ENCODE results near the gene ATG5. TPM values are rescaled to one million over a fixed set of nuclear protein-coding genes. Genes with fewer than 3 reads are reported as not detected.

ATG5 gene
- total and polyA plus RNA-seq, 2 experiments from 2014 or later: 35.4 to 42.8 TPM

DNA sequence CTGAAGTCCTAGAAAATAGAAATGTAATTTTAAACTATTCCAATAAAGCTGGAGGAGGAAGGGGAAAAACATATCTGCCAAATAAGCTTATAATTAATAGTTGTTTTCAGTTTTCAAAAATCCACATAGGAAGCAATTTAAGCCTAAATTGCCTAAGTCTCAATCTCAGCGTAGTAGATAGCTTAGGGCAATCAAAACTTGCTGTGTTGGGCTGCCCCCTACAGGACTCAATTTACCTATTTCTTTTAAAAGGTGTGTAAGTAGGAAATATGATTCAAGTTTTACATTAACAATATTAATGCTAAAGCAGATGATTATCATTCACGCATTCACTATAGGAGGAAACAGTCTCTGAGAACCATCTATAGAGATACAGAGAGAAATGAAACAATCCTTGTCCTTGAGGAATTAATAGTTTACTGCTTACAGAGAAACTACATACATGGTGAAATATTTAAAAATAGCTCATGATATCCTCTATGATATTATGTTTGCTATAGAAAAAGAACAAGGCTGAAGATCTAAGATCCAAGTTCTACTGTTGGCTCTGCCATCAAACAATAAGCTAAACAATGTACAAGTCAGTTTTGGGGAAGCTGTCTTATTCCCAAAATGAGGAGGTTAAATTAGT, 102.1 kb downstream of the ATG5 start:
- Histone ChIP-seq H3K4me2 (no peak overlapping the region), H4K20me1 (ENCODE audit: insufficient read depth, poor library complexity, severe bottlenecking) (no peaks in the 10 kb centered on the region), H2AFZ (no peak overlapping the region), H3K4me3 (no peak overlapping the region), H3K27ac (no peak overlapping the region), H3K36me3 (replicated peaks; ENCODE audit: insufficient read depth, low read depth) (no peaks in the 10 kb centered on the region), H3K79me2 (peaks cover 12% of the 10 kb centered on the region), H3K9me3 (ENCODE audit: low read depth) (peaks cover 4% of the 10 kb centered on the region), H3K9me2 (replicated peaks; ENCODE audit: insufficient read depth) (no peaks in the 10 kb centered on the region), H3K27me3 (no peaks in the 10 kb centered on the region), H3K4me1 (ENCODE audit: insufficient read depth) (no peaks in the 10 kb centered on the region)
- 39% methylated on average over 2 of the region's 2 CpGs for WGBS (ENCODE audit: low lambda C conversion rate, missing lambda C conversion rate)
- DNase-seq (ENCODE audit: low spot score): peak; percentile 81
- TF ChIP-seq EZH2phosphoT487 (IDR thresholded peaks at IDR 0.05; ENCODE audit: low read depth, severe bottlenecking, unreplicated experiment) (no peak), CTCF (IDR thresholded peaks at IDR 0.05; ENCODE audit: poor library complexity) (peak; percentile 78)

GRCh38 chr6:106220485-106220884, 105.1 kb downstream of the ATG5 start:
- no peak overlapping the region for H3K4me3 ChIP-seq
- H3K4me1 ChIP-seq (ENCODE audit: insufficient read depth): no peaks in the 10 kb centered on the region
- DNase-seq (ENCODE audit: low spot score): no peak
- H3K9me2 ChIP-seq (replicated peaks; ENCODE audit: insufficient read depth): no peaks in the 10 kb centered on the region
- H4K20me1 ChIP-seq (ENCODE audit: insufficient read depth, poor library complexity, severe bottlenecking): no peaks in the 10 kb centered on the region
- H3K27ac ChIP-seq: no peak overlapping the region
- no peak overlapping the region for H3K4me2 ChIP-seq
- H3K79me2 ChIP-seq: peaks cover 12% of the 10 kb centered on the region
- no peaks in the 10 kb centered on the region for H3K36me3 ChIP-seq (replicated peaks; ENCODE audit: insufficient read depth, low read depth)
- H2AFZ ChIP-seq: no peak overlapping the region
- H3K27me3 ChIP-seq: no peaks in the 10 kb centered on the region
- TF ChIP-seq EZH2 (IDR thresholded peaks at IDR 0.05; ENCODE audit: borderline replicate concordance) (no peak), CTCF (IDR thresholded peaks at IDR 0.05; ENCODE audit: poor library complexity) (no peak), EZH2phosphoT487 (IDR thresholded peaks at IDR 0.05; ENCODE audit: low read depth, severe bottlenecking, unreplicated experiment) (no peak)
- no peaks in the 10 kb centered on the region for H3K9me3 ChIP-seq (ENCODE audit: low read depth)

DNA sequence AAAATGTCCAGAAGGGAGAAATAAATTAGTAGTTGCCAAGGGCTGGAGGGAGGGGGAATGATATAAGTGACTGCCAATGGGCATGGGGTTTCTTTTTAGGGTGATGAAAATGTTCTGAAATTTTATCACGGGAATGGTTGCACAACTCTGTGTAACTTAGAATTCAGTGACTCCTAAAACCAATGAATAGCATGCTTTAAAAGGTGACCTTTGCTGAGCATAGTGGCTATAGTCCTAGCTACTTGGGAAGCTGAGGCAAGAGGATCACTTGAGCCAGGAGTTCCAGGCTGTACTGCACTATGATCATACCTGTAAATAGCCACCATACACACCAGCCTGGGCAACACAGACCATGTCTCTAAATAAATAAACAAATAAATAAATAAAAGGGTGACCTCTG, 109.0 kb downstream of the ATG5 start:
- no peak overlapping the region for H3K27ac ChIP-seq
- H3K9me2 ChIP-seq (replicated peaks; ENCODE audit: insufficient read depth): no peaks in the 10 kb centered on the region
- H3K4me1 ChIP-seq (ENCODE audit: insufficient read depth): no peaks in the 10 kb centered on the region
- H3K36me3 ChIP-seq (replicated peaks; ENCODE audit: insufficient read depth, low read depth): no peaks in the 10 kb centered on the region
- H3K27me3 ChIP-seq: no peaks in the 10 kb centered on the region
- H3K79me2 ChIP-seq: peaks cover 9% of the 10 kb centered on the region
- H3K4me3 ChIP-seq: no peak overlapping the region
- no peak overlapping the region for H2AFZ ChIP-seq
- WGBS (ENCODE audit: low lambda C conversion rate, missing lambda C conversion rate): 100% methylated on average over 1 of the region's 1 CpG
- H3K4me2 ChIP-seq: no peak overlapping the region
- TF ChIP-seq CTCF (IDR thresholded peaks at IDR 0.05; ENCODE audit: poor library complexity) (no peak), EZH2phosphoT487 (IDR thresholded peaks at IDR 0.05; ENCODE audit: low read depth, severe bottlenecking, unreplicated experiment) (no peak), EZH2 (IDR thresholded peaks at IDR 0.05; ENCODE audit: borderline replicate concordance) (no peak)
- no peaks in the 10 kb centered on the region for H3K9me3 ChIP-seq (ENCODE audit: low read depth)
- H4K20me1 ChIP-seq (ENCODE audit: insufficient read depth, poor library complexity, severe bottlenecking): no peaks in the 10 kb centered on the region
- no peak for DNase-seq (ENCODE audit: low spot score)

GRCh38 chr6:106215608-106216007, 110.0 kb downstream of the ATG5 start:
- H3K27ac ChIP-seq: no peak overlapping the region
- no peaks in the 10 kb centered on the region for H4K20me1 ChIP-seq (ENCODE audit: insufficient read depth, poor library complexity, severe bottlenecking)
- H3K79me2 ChIP-seq: peaks cover 8% of the 10 kb centered on the region
- DNase-seq (ENCODE audit: low spot score): no peak
- no peaks in the 10 kb centered on the region for H3K9me2 ChIP-seq (replicated peaks; ENCODE audit: insufficient read depth)
- no peak overlapping the region for H3K4me2 ChIP-seq
- no peak overlapping the region for H3K4me3 ChIP-seq
- 94% methylated on average over 3 of the region's 3 CpGs for WGBS (ENCODE audit: low lambda C conversion rate, missing lambda C conversion rate)
- no peaks in the 10 kb centered on the region for H3K27me3 ChIP-seq
- no peaks in the 10 kb centered on the region for H3K9me3 ChIP-seq (ENCODE audit: low read depth)
- H2AFZ ChIP-seq: no peak overlapping the region
- TF ChIP-seq CTCF (IDR thresholded peaks at IDR 0.05; ENCODE audit: poor library complexity) (no peak), EZH2 (IDR thresholded peaks at IDR 0.05; ENCODE audit: borderline replicate concordance) (no peak), EZH2phosphoT487 (IDR thresholded peaks at IDR 0.05; ENCODE audit: low read depth, severe bottlenecking, unreplicated experiment) (no peak)
- H3K36me3 ChIP-seq (replicated peaks; ENCODE audit: insufficient read depth, low read depth): no peaks in the 10 kb centered on the region
- H3K4me1 ChIP-seq (ENCODE audit: insufficient read depth): no peaks in the 10 kb centered on the region
